NOMO-1 treated with dmso at 0.1 percent for 144 hours (cell line): ENCODE results near the gene RBBP8NL.

ENCODE experiments used
- DNase-seq: peaks from one replicate; lab custom pipeline; 2025; ENCODE audit not compliant: unreplicated experiment; lab: John Stamatoyannopoulos, UW

RBBP8NL gene

GRCh38 chr20:62408640-62409039, 18.7 kb downstream of the RBBP8NL start:
- DNase-seq, result no peak

- no peak for DNase-seq
These were observed 19.3 kb downstream of the RBBP8NL start for GRCh38 chr20:62408055-62408454.

GRCh38 chr20:62407221-62407992, 19.9 kb downstream of the RBBP8NL start, which contains the start of gene CABLES2:
Gene CABLES2, minus strand, starts transcription at chr20:62407285. Its CDS starts 9 bp downstream, at chr20:62407276.
- DNase-seq, result peak; percentile 91

GRCh38 chr20:62406635-62407176, 20.6 kb downstream of the RBBP8NL start:
- no peak for DNase-seq

- DNase-seq, result no peak
These were observed 21.3 kb downstream of the RBBP8NL start for GRCh38 chr20:62405981-62406513.

GRCh38 chr20:62405108-62405980, 22.0 kb downstream of the RBBP8NL start:
- no peak for DNase-seq

- DNase-seq, result no peak
These were observed 22.6 kb downstream of the RBBP8NL start for GRCh38 chr20:62404761-62405107.

GRCh38 chr20:62404112-62404665, 23.1 kb downstream of the RBBP8NL start:
- DNase-seq, result no peak

- no peak for DNase-seq
These were observed 24.0 kb downstream of the RBBP8NL start for GRCh38 chr20:62403331-62403730.

- DNase-seq, result no peak
These were observed 24.7 kb downstream of the RBBP8NL start for GRCh38 chr20:62402456-62403150.

- DNase-seq, result no peak
These were observed 26.0 kb downstream of the RBBP8NL start for GRCh38 chr20:62401331-62401779.

GRCh38 chr20:62400541-62400940, 26.8 kb downstream of the RBBP8NL start:
- no peak for DNase-seq

GRCh38 chr20:62400021-62400420, 27.3 kb downstream of the RBBP8NL start:
- DNase-seq, result no peak

- no peak for DNase-seq
These were observed 29.1 kb downstream of the RBBP8NL start for GRCh38 chr20:62398120-62398821.

GRCh38 chr20:62396367-62397239, 30.7 kb downstream of the RBBP8NL start:
- DNase-seq, result no peak

GRCh38 chr20:62395311-62396242, 31.8 kb downstream of the RBBP8NL start:
- no peak for DNase-seq

GRCh38 chr20:62394248-62395245, 32.8 kb downstream of the RBBP8NL start:
- no peak for DNase-seq
